HG02588 (cell line): Measurements from ENCODE around the gene FOXN3.

ENCODE experiments used
- ATAC-seq: cut with Tn5 transposase; IDR thresholded peaks from one replicate; pipeline ENCODE4 v1.9.1; 2021; ENCODE audit warnings: mild to moderate bottlenecking, moderate library complexity; ENCODE audit not compliant: unreplicated experiment

FOXN3 gene

GRCh38 chr14:89417091-89417464 is at the start of gene FOXN3:
FOXN3 (minus strand) TSS chr14:89417233; CDS start chr14:89412476, 4,757 bp downstream.
- ATAC-seq, result peak; percentile 51

- peak; percentile 52 for ATAC-seq
Measured at GRCh38 chr14:89466484-89466883, 49.5 kb upstream of the FOXN3 start.

GRCh38 chr14:89465876-89466275 is 48.8 kb upstream of the FOXN3 start:
- ATAC-seq, result no peak

GRCh38 chr14:89461256-89461655 is 44.2 kb upstream of the FOXN3 start:
- ATAC-seq, result no peak

- ATAC-seq, result no peak
Measured at GRCh38 chr14:89458713-89459420, 41.8 kb upstream of the FOXN3 start.

GRCh38 chr14:89457007-89457406 is 40.0 kb upstream of the FOXN3 start:
- no peak for ATAC-seq

- no peak for ATAC-seq
Measured at GRCh38 chr14:89455412-89455811, 38.4 kb upstream of the FOXN3 start.

GRCh38 chr14:89454996-89455395 is 38.0 kb upstream of the FOXN3 start:
- ATAC-seq, result no peak

GRCh38 chr14:89452281-89452680 is 35.2 kb upstream of the FOXN3 start:
- ATAC-seq, result no peak

- ATAC-seq, result no peak
Measured at GRCh38 chr14:89451229-89451628, 34.2 kb upstream of the FOXN3 start.

- no peak for ATAC-seq
Measured at GRCh38 chr14:89447182-89447944, 30.3 kb upstream of the FOXN3 start.

GRCh38 chr14:89445273-89445973 is 28.4 kb upstream of the FOXN3 start:
- peak; percentile 50 for ATAC-seq

- ATAC-seq, result no peak
Measured at GRCh38 chr14:89444516-89445125, 27.6 kb upstream of the FOXN3 start.

GRCh38 chr14:89444044-89444443 is 27.0 kb upstream of the FOXN3 start:
- no peak for ATAC-seq

GRCh38 chr14:89443042-89443629 is 26.1 kb upstream of the FOXN3 start:
- ATAC-seq, result no peak

- ATAC-seq, result no peak
Measured at GRCh38 chr14:89442280-89442679, 25.2 kb upstream of the FOXN3 start.

- no peak for ATAC-seq
Measured at GRCh38 chr14:89440986-89441909, 24.2 kb upstream of the FOXN3 start.

GRCh38 chr14:89435892-89436656 is 19.0 kb upstream of the FOXN3 start:
- no peak for ATAC-seq

GRCh38 chr14:89435492-89435891 is 18.5 kb upstream of the FOXN3 start:
- ATAC-seq, result no peak
